ENCODE results near the gene GPR139.

Gene GPR139

GRCh38 chr16:20053336-20053735 is 20.4 kb downstream of the GPR139 start:
- no peak for TF ChIP-seq CTCF (IDR thresholded peaks at IDR 0.05; ENCODE audit: low read depth, low read length)
- no peak overlapping the region for H3K4me3 ChIP-seq (ENCODE audit: low read depth, low read length)

- TF ChIP-seq CTCF (IDR thresholded peaks at IDR 0.05; ENCODE audit: low read depth, low read length) = no peak
- H3K4me3 ChIP-seq (ENCODE audit: low read depth, low read length) = no peak overlapping the region
These were observed 22.1 kb downstream of the GPR139 start for GRCh38 chr16:20051611-20052010.

GRCh38 chr16:20051147-20051546 is 22.5 kb downstream of the GPR139 start:
- H3K4me3 ChIP-seq (ENCODE audit: low read depth, low read length) = no peak overlapping the region
- no peak for TF ChIP-seq CTCF (IDR thresholded peaks at IDR 0.05; ENCODE audit: low read depth, low read length)

GRCh38 chr16:20049831-20050230 is 23.9 kb downstream of the GPR139 start:
- no peak for TF ChIP-seq CTCF (IDR thresholded peaks at IDR 0.05; ENCODE audit: low read depth, low read length)

GRCh38 chr16:20045886-20046285 is 27.8 kb downstream of the GPR139 start:
- no peak for TF ChIP-seq CTCF (IDR thresholded peaks at IDR 0.05; ENCODE audit: low read depth, low read length)
- no peak overlapping the region for H3K4me3 ChIP-seq (ENCODE audit: low read depth, low read length)

More at GRCh38 chr16:20049831-20050230, 23.9 kb downstream of the GPR139 start:
- no peak overlapping the region for H3K4me3 ChIP-seq (ENCODE audit: low read depth, low read length)

- no peak overlapping the region for H3K4me3 ChIP-seq (ENCODE audit: low read depth, low read length)
- no peak for TF ChIP-seq CTCF (IDR thresholded peaks at IDR 0.05; ENCODE audit: low read depth, low read length)
These were observed 30.8 kb downstream of the GPR139 start for GRCh38 chr16:20042848-20043247.

GRCh38 chr16:20041924-20042596 is 31.6 kb downstream of the GPR139 start:
- TF ChIP-seq CTCF (IDR thresholded peaks at IDR 0.05; ENCODE audit: low read depth, low read length) = no peak
- no peak overlapping the region for H3K4me3 ChIP-seq (ENCODE audit: low read depth, low read length)

Data from WI38 (cell line).